OCI-M2 (cell line): Measurements from ENCODE around the gene LRRC8B.
"Not testable (repeated sequence)": the region's sequence is repeated elsewhere in the genome, so short reads cannot be mapped to it uniquely, and the experiment has no call there.

Experiments
- DNase-seq: peaks from one replicate; lab custom pipeline; 2025; ENCODE audit not compliant: unreplicated experiment; lab: John Stamatoyannopoulos, UW

Gene LRRC8B

DNA sequence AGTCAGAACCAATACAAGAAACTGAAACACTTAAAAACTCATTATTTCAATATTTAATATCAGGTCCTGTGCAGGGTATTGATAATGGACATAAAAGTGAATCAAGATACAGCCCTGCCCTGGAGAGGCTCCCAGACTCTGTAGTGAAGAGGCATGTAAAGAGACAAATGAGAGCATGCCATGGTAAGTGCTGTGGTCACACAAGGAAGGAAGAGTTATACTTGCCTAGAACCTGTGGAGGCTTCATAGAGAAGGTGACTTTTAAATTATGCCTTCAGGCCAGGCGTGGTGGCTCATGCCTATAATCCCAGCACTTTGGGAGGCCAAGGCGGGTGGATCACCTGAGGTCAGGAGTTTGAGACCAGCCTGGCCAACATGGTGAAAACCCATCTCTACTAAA, 105.0 kb downstream of the LRRC8B start:
- DNase-seq = not testable (repeated sequence)

DNA sequence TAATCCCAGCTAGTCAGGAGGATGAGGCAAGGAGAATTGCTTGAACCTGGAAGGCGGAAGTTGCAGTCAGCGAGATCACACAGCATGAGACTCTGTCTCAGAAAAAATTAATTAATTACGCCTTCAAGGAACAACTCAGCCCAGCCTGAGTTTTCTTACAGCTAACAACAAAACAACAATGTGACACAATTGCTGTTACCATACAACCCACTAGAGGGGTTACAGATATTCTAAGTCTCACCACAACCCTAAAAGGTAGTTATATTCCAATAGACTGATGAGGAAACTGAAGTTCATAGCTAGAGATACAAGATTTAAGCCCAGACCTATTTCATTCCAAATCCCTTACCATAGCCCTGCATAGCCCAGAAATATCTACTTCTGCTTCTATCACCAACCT, 105.4 kb downstream of the LRRC8B start:
- no peak for DNase-seq

DNA sequence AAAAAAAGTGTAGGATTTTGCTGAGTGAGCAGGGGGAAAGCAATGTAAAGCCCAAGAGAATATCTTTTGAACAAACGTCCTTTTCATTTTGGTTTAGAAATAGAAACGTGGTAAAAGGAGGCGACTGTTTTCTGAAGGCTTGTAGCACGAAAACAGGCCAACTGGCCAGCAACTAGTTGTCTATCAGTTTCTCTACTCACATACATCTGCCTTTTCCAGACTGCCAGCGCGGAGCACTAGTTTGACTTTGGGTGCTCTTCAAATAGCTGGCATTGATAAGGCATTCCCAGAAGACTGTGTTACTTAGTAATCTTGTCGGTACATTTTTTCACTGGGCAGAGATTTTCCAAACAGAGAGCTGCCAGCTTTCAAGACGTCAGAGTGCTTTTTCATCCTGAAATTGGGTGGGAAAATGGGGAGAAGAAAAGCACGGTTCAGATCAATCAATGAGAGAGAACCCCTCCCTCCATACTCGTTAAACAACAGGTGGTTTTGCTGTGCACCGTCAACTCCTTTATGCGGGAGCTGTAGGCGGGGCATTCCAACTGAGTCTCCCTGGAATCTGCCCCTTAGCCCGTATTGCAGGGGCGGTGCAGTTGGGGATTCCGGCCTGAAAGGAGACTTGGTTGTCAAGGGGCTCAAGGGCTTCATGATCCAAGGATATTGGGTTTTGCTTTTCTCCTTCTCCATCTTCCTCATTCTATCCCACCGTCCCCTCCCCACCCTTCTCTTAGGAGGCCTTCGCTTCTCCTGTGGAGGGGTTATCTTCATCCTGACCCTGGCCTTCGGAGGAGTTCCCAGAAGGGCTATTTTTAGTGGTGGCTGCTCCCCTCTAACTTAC, 107.4 kb downstream of the LRRC8B start:
- DNase-seq = no peak

DNA sequence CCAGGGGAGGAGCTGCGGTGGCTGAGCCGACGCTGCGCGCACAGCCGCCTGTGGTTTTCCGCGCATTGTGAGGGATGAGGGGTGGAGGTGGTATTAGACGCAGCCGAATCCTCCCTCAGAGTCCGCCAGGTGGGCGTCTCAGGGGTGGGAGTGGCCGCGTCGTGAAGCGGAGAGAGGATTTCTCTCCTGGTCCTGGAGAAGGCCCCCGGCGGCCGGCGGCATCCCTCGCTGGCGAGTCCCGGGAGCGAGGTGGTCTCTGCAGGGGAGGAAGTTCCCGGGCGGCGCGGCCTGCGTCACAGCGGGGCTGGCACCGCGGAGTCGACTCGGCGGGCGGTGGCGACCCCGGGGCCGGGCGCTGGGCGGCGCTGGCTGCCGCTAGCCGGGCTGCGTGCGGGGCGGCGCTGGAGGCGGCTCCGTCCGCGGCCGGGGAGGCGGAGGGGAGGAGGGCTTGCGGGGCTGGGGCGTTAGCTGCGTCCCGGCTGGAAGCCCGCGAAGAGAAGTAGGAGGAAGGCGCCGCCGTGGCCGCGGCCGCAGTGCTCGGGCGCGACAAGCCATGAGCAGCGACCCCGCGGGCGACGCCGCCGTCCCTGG, 108.1 kb downstream of the LRRC8B start, which contains the start of gene LRRC8C:
Gene LRRC8C (plus strand): TSS at position 464 of the 591 bp plus-strand sequence. CDS start 53,354 bp downstream, outside the sequence.
- DNase-seq = no peak

DNA sequence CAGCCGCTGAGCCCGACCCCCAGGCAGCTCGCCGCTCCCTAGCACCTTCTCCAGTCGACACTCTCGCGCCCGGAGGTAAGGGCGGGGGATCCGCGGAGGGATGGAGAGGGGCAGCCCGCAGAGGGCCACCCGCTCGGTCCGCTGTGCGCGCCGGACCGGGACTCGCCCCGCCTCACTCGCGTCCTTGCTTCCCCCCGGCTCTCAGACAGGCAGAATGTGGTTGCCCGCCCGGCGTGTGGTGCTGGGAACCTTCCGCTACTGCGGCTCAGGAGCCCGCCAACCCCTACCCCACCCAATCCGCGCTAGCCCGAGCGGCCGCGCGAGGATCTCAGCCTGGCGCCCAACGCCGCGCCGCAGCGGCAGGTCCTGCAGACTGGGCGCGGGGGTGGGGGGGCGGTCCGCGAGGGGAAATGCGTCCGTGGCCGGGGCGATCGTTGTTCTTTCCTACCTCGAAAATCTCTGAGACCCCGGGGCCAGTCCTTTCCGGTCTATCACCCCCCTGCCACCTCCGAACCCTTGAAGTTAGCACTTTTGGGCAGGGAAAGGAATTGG, 108.7 kb downstream of the LRRC8B start:
- DNase-seq = no peak

DNA sequence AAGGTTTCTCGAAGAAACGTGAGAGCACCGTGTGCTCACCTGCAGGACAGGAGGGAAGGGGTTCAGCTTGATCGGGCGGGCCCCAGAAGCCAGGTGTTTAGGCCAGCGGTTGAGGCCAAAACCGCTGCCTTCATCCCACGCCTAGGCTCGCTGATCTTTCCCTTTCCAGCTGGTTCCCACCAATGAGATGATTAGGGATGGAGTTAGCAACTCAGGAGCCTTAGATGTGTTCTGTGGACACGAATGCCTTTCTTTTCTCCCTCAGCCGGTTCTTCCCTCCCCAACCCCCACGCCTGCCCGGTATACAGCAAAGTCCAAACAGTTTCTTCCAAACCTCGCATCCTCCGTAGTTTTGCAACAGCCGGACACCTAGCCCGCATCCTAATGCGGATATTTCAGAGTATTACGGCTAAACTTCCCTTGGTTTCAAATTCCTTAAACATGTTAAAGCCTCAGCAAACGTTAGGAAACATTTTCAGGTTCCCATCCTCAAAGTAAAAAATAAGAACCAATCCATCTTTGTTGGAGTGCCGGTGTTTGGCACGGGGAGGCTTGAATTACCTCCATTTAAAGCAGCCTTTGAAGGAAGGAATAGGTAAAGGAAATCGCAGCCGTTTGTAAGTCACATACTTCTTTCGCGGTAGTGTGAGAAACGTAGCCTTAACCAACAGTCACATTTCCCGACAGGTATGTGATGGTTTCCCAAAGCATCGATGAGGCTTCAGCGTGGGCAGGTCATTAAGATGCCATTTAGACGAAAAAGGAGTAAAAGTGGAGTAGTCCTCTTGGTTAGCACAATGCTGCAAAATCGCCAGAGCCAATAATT, 109.4 kb downstream of the LRRC8B start:
- no peak for DNase-seq

DNA sequence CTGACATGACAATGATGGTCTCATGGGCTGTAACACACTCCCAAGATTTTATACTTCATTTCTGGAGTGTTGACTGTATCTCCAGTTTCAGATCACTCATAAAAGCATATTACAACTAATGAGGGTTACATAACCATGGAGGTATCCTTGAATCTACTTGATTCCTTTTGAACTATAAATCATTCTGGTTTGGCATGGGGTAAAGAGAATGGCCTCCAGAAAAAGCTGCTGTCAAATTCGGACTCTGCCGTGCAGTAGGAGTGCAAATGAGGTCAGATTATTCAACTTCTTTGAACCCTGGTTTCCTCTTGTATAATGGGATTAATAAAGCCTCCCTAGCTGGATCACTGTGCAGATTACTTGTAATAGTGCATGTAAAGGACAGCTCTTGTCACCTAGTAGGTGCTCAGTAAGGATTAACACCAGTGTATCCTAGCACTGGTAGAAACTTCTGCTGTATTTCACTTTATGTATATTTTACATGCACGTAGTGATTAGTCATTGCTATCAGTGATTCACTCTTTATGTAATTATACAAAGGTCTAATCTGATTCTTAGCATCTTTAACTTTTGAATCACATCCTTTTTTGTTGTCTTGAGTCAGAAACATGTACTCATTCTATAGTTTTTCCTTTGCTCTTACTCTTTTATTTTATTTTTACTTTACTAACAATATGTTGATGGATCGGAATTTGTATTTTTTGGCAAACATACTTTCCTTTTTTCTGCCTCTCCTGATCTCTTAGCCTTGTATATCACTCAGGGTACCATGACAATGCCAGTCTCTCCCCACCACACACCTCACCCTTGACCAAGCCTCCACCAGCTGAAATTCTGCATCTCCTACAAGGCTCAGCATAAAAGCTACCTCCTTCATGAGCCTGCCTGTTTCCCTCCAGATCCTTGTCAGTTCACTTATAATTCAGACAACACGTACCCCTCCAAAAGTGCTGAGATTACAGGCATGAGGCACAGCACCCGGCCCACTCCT, 111.5 kb downstream of the LRRC8B start:
- DNase-seq = no peak

DNA sequence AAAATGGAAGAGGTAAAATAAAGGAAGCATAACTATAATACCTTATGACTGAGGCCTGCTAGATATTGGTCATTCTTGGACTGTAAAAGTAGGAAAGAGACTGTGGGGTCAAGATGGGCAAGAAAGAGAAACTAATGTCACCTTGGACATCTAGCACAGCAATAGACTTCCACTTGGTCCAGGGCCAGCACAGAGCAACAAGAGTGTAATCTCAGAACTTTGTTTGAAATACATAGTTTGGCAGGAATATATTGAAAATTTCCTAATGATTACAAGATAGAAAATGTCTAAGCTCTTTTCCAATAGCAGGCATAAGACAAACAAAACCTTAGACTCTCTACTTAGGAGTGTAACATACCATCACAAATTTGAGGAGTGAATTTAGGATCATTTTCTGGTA, 112.9 kb downstream of the LRRC8B start:
- no peak for DNase-seq

DNA sequence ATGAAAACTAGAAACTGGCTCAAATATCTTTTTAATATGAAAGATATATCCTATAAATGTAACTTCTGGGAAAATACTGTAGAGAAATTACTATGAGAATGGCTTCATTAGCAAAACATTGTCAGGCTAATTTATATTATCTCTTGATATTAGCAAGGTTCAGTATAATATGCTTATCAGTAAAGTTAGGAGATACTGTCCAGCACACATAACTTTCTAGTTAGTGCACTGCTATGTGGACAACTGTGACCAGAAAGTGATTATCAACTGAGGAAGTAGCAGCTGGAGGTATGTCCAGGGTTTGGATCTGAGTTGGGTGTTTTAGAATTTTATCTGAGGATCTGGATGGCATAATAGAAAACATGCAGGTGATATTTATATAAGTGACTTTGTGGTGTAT, 115.8 kb downstream of the LRRC8B start:
- no peak for DNase-seq

DNA sequence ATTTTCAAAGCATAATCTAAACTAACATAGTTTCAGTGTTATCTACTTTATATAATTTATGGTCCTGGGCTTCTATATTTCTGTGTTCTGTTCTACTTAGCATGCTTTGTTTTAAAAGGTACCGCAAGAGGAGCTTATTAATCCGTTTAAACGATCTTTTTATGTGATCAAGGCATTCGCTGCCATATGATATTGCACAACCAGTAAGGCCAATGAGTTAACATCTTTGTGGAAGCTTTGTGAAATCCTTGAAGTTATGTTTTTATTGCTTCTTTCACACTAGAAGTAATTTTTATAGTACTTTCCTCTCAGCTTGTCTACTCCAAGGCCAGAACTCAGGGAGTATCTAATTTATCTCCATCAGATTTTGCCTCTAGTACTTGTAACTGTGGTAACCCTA, 117.2 kb downstream of the LRRC8B start:
- no peak for DNase-seq

DNA sequence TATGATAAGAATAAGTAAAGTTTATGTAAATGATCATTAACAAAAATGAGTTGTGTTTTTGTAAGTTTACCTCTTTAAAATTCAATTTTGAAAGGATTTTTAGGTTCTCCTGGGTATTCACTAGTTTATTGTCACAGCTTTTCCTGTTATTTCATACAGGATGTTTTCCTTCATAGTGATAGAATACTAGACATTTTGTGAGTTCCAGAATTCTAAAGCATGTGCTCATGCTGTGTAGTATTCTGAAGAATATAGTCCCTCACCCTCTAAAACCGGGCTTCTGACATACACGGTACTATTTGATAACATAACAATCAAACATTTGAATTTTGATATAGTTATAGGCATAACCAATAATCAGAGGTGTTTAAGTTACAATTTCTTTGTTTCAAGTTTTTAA, 118.9 kb downstream of the LRRC8B start:
- DNase-seq = no peak

DNA sequence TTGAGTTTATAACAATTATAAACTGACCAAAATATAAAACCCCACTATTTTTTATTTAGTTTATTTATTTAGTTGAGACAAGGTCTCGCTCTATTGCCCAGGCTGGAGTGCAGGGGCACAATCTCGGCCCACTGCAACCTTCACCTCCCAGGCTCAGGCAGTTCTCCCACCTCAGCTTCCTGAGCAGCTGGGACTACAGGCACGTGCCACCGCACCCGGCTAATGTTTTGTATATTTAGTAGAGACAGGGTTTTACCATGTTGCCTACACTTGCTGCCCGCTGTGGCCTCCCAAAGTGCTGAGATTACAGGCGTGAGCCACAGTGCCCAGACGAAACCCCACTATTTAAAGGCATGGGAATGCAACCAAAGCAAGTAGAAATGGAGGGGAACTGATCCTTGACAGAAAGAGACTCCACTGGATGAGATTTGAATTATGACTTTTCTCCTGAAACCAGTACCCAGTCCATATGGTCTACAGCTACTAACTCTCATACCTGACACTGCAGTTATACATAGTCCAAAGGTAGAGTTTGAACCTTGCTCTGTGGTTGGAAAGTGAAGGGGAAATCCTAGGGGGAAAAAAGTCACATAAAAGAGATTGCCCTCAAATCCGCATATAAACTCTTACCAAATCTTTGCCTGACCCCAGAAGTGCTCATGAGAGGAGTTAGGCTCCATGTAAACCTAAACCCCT, 119.6 kb downstream of the LRRC8B start:
- no peak for DNase-seq

DNA sequence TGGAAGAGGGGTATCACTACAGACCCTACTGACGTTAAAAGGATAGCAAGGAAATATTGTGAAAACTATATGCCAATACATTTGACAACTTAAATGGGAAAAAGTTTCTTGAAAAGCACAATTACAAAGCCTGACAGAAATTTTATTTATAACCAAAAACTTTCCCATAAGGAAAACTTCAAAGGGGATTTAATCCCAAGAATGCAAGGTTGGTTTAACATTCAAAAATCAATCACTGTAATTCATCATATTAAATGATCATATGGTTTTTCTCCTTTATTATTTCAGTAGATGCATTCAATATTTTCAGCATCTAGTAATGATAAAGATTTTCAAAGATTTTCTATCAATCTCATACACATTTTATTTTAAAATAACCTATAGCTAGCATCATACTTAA, 121.6 kb downstream of the LRRC8B start:
- no peak for DNase-seq
